ENCODE measurements around the gene FOXK1. TPM values are rescaled to one million over a fixed set of nuclear protein-coding genes. Genes with fewer than 3 reads are reported as not detected.

The FOXK1 gene
- total and polyA plus RNA-seq, 9 of the 15 experiments (the other 6 are each of a cell fraction or from before 2014, with no cell fraction given), result 0.32 to 45.5 (median 8.1) TPM

DNA sequence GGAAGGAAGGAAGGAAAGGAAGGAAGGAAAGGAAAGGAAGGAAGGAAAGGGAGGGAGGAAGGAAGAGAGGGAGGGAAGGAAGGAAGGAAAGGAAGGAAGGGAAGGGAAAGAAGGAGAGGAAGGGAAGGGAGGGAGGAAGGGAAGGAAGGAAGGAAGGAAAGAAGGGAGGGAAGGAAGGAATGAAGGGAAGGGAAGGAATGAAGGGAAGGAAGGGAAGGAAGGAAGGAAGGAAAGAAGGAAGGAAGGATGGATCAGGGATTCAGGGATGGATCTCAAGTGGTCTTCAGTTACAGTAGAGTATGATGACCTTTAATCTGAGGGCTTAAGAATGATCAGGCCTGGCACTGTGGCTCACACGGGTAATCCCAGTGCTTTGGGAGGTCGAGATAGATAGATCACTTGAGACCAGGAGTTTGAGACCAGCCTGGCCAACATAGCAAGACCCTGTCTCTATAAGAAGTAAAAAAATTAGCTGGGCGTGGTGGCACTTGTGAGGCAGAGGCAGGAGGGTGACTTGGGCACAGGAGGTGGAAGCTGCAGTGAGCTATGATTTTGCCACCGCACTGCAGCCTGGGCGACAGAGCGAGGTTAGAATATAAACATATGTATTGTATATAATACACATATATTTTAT is 760 bp upstream of the FOXK1 start (continued):
- TF ChIP-seq ZNF407 (IDR thresholded peaks at IDR 0.05; ENCODE audit: low read depth) (0 out of 2 replicates have a peak, but pooled peaks have one; percentile 16), PTRF (tag; IDR thresholded peaks at IDR 0.05) (no peak), SRSF3 (IDR thresholded peaks at IDR 0.05; ENCODE audit: insufficient read depth, low read length) (no peak), BCLAF1 (IDR thresholded peaks at IDR 0.05; ENCODE audit: borderline replicate concordance in 1 of 2, control insufficient read depth in 1 of 2, low read depth in 2 of 2, low read length in 1 of 2) (0 out of 4 replicates have a peak, but pooled peaks of 1 of the 2 experiments have one; percentile 12), NFRKB (IDR thresholded peaks at IDR 0.05; ENCODE audit: low read depth) (0 out of 2 replicates have a peak, but pooled peaks have one; percentile 37), TSC22D4 (tag; IDR thresholded peaks at IDR 0.05) (peak; percentile 50; the same call in 1 of the 2 replicates)
- TF ChIP-seq, protein P1, sequence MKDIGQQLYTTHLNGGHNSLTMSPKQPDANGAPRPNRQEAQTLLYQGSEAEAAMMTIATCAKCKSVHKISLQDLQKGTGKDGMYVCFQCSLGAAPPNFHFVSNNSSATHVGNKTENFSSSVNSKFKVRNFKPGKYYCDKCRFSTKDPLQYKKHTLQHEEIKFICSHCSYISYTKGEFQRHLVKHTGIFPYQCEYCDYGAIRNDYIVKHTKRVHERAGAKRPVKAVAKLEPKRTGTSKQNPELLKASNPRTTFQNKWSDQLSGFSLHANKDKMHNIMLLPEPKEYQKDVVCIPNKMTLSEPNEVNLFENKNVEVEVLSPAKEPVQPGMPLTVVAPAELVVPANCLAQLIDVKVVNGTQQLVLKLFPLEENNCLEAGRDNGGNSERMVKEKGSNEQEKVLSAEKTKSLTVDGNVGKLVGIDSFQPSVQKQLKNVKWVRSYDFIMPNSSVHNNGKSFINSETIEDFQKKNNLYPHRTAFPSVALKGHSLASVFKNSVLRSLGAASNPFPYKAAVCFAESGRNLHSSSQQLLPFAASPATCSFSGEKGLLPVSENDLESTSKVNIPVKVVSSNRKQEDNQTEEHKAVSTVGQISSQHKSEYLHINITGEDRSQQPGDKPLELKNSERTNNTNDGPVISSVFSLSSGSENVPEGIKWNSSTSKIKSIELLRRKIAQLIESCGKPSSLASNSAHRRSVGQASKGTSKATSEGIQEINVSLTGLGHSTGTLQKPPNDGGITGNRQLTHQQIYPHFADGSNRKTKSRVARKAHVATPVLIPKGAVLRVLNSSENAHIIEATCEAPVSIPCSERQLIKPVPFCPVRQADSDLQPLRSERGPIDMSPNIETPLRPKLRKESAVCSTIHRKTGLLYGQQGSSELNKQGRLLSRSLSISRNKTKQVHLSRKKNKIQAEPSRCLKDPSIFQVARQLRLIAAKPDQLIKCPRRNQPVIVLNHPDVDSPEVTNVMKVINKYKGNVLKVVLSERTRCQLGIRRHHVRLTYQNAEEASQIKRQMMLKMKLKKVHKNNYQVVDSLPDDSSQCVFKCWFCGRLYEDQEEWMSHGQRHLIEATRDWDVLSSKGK (CRISPR knock-in tag; IDR thresholded peaks at IDR 0.05), result no peak
- TF ChIP-seq, protein P2, sequence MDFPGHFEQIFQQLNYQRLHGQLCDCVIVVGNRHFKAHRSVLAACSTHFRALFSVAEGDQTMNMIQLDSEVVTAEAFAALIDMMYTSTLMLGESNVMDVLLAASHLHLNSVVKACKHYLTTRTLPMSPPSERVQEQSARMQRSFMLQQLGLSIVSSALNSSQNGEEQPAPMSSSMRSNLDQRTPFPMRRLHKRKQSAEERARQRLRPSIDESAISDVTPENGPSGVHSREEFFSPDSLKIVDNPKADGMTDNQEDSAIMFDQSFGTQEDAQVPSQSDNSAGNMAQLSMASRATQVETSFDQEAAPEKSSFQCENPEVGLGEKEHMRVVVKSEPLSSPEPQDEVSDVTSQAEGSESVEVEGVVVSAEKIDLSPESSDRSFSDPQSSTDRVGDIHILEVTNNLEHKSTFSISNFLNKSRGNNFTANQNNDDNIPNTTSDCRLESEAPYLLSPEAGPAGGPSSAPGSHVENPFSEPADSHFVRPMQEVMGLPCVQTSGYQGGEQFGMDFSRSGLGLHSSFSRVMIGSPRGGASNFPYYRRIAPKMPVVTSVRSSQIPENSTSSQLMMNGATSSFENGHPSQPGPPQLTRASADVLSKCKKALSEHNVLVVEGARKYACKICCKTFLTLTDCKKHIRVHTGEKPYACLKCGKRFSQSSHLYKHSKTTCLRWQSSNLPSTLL (IDR thresholded peaks at IDR 0.05), result 0 out of 2 replicates have a peak, but pooled peaks have one; percentile 29

Data from K562 (cell line).